NK-92 treated with Interleukin-12 subunit alpha and Interleukin-12 subunit beta, amount 100 ng/mL, for 24 hours (cell line): ENCODE data around the gene C16orf90.
A peak's percentile ranks its signal among the peaks of the same experiment; 100 is the strongest.

Source experiments
- DNase-seq: peaks from one replicate; lab custom pipeline; 2025; lab: John Stamatoyannopoulos, UW

The C16orf90 gene

DNA sequence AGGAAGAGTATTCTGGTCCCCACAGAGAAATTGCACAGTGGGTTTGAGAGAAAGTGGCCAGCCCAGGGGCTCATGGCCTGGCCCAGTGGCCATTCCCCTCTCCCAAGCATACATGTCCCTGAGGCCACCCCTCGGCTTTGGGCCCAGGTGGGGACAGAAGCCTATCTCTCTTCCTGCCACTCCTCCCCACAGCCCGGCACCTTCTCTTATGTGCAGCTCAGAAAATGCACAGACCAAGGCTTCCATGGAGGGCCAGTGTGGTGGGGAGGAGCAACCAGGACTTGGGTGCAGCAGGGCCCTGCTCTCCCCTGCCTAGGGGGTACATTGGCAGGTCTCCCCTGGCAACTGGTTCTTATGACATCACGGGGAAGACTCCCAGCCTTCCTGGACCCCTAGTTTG lies at the start of gene C16orf90:
Gene C16orf90, minus strand, starts transcription at position 314 of the 400 bp plus-strand sequence. Its CDS starts 68 bp downstream, at position 246.
- no peak for DNase-seq

GRCh38 chr16:3542601-3543373 lies 47.5 kb upstream of the C16orf90 start:
- DNase-seq = no peak

DNA sequence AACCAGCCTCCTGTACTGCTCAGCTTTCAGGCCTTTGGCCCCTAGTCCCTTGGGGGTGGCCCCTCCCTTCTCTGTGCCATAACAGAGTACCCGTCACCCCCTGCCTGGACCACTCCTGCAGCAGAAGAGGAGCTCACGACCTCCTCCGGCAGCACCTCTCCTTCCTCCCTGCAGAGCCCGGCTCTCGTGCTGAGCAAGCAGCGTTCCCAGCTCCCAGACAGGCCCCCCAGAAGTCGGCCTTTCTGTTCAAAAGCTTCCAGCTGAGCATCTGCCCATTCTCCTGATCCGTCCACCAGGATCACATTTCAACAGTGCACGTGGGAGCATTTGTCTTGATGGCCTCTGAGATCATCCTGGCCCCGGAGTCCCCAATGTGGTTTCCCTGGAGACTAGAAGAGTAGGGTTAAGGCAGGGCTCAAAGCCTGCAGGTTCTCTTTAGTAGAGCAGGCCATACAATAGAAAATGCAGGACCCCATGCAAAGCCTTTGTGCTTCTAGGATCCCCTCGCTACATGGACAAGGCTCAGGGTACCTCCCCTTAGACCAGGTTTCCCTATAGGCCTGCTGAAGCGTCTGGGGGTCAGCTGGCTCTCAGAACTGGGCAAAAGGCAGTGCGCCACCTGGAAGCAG lies 46.4 kb upstream of the C16orf90 start:
- no peak for DNase-seq

DNA sequence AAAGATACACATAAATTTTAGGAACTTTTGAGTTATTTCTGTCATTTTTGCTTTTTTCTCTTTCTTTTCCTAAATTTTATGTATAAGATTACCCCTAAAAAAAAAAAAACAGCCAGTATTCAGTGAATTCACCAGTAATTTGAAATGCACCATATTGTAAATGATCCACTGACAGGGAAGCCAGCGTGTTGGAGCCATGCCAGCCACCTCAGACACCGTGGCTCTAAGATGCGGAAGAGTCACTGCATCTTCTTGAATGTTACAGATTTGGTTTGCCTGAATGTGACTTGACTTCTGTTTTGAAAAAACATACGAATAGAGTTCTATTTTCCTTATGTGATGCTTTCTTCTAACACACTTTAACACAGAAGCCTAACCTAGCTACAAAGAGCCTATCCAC lies 42.9 kb upstream of the C16orf90 start:
- no peak for DNase-seq

- no peak for DNase-seq
These were observed 41.6 kb upstream of the C16orf90 start for GRCh38 chr16:3536851-3537250.

DNA sequence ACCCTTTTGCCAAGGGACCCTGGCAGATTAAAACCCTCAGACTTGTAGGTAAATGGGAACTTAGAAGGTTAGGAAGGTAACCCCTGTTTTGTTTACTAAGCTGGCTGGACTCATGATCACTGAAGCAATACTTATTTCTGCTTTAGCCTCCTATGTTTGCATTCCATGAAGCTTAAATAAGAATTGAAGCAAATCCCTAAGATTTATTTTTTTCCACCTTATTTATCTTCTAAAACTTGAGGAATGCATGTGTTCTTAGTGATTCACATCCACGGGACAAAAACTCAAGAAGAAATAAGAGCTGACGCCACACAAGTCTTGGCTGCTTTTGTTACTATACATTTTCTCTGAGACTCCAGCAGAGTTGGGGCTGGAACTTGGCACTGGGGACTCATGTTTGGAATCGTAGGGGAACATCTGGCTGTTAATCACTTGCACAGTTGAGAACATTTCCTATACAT lies 41.0 kb upstream of the C16orf90 start:
- no peak for DNase-seq

GRCh38 chr16:3534126-3534525 lies 38.8 kb upstream of the C16orf90 start:
- no peak for DNase-seq

DNA sequence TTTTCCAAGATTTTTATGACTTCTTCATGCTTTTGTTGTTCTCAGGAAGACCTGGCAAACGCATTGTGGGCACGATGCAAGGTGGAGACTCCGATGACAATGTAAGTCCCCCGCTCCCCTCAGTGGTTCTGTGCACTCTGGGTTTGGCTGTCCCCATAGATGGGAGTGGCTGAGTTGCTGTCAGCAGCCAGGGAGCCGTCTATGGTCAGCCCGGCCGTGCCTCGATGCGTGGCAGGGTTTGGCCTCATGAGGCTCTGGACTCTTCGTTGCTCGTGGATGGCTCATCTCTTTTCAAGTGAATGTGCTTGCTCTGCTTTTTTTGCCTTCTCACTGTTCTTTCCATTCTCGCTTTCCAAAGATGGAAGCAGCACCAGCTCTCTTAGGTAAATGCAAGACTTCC lies 37.5 kb upstream of the C16orf90 start:
- DNase-seq = no peak

- no peak for DNase-seq
These were observed 35.2 kb upstream of the C16orf90 start for GRCh38 chr16:3530371-3530914.

- no peak for DNase-seq
These were observed 33.9 kb upstream of the C16orf90 start for GRCh38 chr16:3529175-3529574.

DNA sequence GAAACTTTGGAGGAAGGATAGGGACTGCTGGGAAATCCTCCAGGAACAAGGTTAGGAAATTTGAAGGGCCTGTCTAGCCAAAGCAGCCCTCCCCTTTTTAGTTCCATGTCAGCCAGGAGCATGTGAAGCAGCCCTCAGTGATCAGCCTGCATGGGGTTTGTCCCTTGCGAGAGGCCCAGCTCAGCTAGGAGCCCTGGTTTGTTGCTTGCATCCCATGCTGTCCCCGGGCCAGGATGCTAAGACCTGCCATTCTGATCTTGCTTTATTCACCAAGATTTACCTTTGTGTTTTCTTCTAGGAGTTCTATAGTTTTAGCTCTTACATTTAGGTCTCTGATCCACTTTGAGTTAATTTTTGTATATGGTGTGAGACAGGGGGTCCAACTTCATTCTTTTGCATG lies 33.1 kb upstream of the C16orf90 start:
- no peak for DNase-seq

DNA sequence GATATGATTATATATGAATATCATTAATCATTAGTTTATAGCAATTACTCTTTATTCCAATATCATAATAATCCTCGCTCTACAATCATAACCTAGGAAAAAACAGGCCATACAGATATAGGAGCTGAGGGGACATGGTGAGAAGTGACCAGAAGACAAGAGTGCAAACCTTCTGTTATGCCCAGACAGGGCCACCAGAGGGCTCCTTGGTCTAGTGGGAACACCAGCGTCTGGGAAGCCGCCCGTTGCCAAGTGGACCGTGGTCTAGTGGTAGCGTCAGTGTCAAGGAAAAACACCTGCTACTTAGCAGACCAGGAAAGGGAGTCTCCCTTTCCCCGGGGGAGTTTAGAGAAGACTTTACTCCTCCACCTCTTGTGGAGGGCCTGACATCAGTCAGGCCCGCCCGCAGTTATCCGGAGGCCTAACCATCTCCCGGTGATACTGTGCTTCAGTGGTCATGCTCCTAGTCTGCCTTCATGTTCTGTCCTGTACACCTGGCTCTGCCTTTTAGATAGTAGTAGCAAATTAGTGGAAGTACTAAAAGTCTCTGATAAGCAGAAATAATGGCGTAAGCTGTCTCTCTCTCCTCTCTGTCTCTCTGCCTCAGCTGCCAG lies 32.0 kb upstream of the C16orf90 start:
- peak; percentile 18 for DNase-seq

DNA sequence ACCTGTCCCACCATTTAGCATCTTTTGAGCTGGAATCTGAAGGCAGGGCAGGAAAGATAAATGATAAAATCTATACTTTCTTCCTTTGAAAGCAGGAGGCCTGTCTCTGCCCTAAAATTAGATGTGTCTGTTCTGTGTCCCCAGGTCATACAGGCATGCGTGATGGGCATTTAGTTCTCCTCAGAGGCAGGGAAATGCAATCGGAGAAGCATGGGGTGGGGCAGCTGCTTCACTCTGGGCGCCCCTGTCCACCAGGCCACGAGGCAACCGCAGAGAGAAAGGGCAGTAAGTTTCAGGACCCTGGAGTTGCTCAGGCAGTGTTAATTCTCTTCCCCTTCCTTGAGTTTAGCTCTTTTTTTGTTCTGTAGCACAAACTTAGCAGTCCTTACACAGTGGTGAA lies 30.7 kb upstream of the C16orf90 start:
- DNase-seq = no peak

DNA sequence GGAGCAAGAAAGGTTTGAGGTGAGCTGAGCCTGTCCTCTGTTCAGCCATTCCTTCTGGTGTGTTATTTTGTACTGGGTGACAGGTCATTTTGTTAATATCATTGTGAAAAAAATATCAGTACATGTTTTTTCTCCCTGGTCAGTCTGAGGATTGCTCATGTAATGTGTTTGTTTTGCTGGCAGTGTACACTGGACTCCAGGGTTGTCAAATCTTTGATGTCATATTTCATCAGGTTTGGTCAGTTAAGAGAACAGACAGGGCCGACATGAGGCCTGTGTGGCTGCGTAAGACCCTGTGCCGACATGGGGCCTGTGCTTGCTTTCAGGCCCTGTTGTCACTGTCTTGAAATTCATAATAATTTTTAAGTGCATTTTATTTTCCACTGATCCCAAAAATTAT lies 28.0 kb upstream of the C16orf90 start:
- no peak for DNase-seq

DNA sequence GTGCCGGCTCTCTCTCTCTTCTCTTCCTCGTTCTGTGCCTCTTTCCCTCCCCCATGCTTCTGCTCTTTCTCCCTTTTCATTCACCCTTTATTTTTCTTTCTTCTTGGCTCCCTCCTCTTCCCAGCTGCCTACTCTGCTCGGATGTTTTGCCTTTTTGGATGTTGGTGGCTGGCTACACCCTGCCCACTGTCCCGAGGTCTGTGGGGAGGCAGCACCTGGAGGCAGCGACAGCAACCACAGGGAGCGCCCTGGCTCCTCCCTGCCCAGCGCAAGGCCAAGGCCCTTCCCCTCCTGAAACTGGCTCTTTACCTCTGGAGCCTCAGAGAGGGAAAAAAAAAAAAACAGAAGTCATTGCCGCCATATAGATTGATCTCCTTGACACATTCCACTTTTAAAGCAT lies 25.6 kb upstream of the C16orf90 start:
- no peak for DNase-seq

DNA sequence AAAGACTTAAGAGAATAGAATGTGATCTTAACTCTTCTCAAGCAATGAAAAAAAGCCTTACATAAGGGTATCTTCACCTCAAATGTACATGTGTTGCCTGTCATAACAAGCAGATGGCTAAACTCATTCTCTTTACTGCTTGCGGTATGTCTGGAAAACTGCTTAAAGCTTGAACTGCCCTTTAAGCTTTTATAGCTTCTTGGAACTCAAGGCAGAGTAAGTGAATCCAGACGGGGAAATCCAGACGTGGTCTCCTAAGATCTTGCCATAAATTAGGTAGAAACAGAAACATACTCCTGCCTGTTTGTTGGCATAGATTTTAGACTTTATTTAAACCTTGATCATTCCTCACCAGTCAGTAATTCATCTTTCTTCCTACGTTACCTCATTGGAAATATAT lies 25.1 kb upstream of the C16orf90 start:
- no peak for DNase-seq

DNA sequence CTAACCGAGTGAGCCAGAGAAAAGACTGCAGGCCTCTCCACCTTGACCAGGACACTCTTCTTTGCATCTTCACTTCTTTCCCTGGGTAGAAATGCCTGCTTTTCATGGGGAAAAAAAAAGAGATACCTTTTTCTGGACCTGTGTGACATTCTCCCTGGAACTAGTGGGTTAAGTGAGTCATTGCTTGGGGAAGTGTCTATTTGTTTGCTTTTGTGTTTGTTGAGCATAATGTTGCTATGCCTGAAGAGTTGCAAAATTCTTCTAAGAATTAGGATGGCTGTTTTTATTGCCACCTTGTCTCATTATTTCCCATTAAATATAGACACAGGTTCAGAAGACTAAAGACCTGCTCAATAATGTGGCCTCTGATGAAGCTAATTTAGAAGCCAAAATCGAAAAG lies 24.3 kb upstream of the C16orf90 start:
- DNase-seq = no peak

DNA sequence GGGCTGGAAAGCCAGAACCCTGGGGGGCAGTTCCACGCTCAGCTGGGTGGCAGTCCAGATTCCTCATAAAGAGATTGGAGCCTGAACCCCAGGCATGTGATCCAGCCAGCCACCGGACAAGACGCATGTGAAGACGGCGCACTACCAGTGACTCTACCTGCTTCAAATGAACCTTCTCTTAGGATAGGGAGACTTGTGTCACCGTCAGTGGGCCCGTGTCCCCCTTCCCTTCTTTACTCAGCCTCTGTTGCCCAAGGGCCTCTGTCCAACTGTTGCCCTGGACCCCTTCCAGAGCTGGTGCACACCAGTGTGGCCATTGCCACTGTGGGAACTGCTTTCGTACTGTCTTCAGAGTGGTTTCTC lies 23.7 kb upstream of the C16orf90 start:
- DNase-seq = no peak

DNA sequence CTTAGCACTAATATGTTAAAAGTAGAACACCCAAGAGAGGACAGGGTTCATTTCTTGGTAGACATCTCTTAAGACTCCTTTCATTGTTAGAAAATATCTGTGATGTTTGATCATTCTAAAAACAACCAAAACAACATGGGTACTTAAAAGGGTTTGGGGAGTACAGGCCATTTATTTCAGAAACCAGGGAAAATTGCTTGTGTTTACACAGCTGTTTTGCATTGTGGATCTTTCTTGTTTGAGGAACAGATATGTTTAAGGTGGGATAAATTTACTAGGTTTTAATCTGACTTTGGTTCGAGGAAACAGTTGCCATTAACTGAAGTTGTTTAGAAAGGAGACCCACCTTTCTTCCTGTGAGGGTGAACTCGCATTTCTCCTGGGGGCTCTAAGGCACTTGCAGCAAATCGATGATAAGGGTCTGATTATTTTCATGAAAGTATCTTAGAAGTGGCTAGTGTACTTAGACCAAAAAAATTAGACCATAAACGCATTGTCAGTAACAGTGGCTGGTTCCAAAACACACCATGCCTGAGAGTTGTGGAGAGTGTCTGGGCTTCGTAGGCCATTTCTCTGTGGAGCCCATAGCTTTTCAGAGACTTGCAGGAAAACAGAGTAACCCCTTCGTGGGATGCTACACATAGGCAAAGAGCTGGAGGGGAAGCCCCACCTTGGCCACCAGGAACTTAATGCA lies 23.1 kb upstream of the C16orf90 start:
- DNase-seq = no peak

DNA sequence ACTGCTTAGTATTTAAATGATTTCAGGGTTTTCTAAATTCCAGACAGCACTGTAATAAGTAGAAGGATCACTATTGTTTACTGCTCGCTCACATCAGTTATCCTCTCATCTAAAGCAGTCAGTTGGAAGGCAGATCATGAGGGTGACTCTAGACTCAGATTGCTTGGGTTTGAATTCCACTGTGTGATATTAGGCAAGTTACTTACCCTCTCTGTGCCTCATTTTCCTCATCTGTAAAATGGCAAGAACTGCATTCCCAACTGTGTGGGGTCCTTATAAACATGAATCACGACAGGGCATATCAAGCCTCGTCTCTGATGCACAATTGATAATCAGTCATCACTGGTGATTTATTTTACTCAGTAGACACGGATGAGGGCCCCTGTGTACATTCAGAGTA lies 20.6 kb upstream of the C16orf90 start:
- DNase-seq = no peak

DNA sequence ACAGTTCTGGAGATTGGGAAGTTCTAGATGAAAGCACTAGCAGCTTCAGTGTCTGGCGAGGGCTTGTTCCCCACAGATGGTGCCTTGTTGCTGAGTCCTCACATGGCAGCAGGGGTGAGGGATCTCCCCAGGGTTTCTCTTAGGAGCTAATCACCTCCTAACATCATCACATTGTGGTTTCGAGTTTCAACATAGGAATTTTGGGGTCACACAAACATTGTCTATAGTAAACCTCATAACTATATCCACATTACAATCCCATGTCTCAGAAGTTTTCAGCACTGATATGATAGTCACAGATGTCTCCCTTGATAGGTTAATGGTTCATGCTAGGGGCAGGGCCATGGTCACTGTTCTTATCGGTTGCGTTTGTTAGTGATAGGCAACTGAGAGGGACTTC lies 19.3 kb upstream of the C16orf90 start:
- no peak for DNase-seq

DNA sequence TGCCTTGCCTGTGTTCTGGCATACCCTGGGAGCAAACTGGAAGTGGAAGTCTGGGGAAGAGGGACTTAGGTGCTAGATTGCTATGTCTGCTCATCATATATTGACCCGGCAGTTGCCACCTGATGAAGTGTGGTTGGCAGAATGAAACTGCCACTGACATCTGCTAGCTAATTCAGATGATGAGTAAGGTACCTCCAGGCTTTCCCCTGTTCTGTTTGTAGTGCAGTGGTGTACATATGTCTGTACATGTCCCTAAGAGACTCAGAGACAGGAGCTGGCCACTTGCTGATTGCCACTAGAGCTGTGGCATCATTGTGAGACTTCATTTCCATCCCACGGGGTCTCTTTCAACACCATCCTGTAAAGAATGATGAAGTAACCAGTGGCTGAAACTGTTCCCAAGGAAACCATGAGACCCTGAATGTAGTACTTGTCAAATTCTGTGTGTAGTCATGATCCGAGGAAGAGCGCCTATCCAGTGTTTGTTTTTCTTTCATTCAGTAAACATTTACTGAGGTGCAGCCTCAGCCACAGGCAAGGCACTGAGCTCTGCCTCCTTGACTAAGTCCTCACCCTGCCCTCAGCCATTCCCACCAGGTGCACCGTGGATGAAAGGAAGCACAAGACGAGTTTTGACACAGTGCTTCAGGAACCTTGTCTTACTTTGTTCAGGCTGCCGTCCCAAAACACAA lies 18.7 kb upstream of the C16orf90 start:
- no peak for DNase-seq
